NCI-H128 (cell line): ENCODE data around the gene BOLA1.
"Not testable (repeated sequence)": the region's sequence is repeated elsewhere in the genome, so short reads cannot be mapped to it uniquely, and the experiment has no call there.

ENCODE experiments used
- DNase-seq: peaks from one replicate; lab custom pipeline; 2025; ENCODE audit not compliant: unreplicated experiment; lab: John Stamatoyannopoulos, UW

The BOLA1 gene, protein sequence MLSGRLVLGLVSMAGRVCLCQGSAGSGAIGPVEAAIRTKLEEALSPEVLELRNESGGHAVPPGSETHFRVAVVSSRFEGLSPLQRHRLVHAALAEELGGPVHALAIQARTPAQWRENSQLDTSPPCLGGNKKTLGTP

GRCh38 chr1:149899460-149900284 is at the start of gene BOLA1:
Gene BOLA1 (plus strand): TSS chr1:149899568. CDS start chr1:149900060, 492 bp downstream.
- peak; percentile 94 for DNase-seq

GRCh38 chr1:149849947-149850360 is 49.4 kb upstream of the BOLA1 start:
- DNase-seq, result no peak

- DNase-seq, result not testable (repeated sequence)
Observed at GRCh38 chr1:149850732-149851345, 48.5 kb upstream of the BOLA1 start.

DNA sequence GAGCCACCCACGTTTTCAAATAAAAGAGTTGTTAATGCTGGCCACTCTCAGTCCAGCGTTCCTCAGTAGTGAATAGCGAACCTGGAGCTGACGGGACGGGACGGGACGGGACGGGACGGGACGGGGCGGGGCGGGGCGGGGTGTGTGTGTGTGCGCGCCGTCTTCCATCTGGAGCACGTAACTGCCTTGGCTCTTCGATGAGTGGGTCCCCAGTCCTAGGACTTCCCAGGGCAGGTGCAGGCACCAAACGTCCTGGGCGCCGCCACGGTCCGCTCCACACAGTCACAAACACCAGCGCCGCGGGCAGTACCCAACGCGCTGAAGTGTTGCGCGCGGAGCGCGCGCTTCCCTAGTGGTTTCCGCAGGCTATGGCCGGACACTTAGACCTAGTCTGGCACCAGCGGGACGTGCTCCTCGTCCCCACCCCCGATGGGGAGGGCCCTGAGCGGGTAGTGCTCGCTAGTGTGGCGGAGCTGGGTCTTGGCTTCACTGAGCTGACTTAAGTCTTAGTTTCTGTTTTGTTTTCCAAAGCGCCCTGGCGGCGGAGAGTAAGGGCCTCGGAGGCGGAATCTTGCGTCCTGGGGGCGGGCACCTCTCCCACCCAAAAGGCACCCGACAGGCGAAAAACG is 47.7 kb upstream of the BOLA1 start:
- DNase-seq, result not testable (repeated sequence)

- DNase-seq, result not testable (repeated sequence)
Observed at GRCh38 chr1:149852263-149852662, 47.1 kb upstream of the BOLA1 start.

GRCh38 chr1:149860271-149860670 is 39.1 kb upstream of the BOLA1 start:
- DNase-seq, result not testable (repeated sequence)

DNA sequence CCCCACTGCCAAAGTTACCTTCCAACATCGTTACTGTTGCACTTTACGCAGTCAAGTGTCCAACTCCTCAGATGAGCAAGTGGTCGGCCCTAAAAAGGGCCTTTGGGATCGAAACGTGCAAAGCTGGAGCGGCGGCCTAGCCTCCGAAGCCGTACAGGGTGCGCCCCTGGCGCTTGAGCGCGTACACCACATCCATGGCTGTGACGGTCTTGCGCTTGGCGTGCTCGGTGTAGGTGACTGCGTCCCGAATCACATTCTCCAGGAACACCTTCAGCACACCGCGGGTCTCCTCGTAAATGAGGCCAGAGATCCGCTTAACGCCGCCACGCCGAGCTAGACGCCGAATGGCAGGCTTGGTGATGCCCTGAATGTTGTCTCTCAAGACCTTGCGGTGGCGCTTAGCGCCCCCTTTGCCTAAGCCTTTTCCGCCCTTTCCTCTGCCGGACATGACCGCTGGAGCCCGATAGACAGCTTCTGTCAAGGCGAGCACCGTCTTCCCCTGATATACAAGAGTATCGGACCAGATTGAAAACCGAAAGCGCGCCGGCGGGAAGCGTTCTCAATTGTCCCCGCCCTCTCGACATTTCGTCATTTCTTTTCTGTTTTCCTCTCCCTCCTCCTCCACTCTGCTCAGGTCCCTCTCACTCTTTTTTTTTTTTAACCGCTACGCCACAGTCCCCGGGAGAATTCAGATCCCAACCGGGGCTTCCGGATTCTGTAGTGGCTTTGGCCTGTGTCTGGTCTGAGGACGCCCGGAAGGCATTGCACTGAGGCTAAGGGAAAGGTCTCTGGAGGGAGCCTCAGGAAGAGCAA is 38.5 kb upstream of the BOLA1 start:
- DNase-seq, result not testable (repeated sequence)

DNA sequence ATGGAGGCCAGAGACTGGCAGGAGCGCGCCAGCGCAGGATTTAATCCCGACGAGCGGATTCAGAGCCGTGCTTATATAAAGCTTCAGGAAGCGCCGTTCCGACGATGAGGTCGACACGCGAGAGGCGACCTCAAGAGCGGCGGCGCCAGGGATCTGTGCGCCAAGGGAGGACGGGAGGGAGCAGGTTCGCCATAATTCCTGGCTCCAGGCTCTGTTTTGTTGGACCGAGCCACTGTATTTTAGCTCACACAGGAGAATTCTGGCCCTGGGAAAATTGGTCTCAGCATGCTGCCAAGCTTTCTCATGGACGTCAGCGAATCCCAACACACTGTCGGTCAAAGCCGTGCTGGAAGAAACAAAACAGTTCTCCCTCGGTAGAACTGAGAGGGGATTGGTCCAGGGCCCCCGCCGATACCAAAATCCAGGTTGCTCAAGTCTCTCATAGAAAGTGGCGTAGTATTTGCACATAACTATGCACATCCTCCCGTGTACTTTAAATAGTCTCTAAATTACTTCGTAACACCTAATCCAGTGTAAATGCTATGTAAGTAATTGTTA is 37.8 kb upstream of the BOLA1 start:
- not testable (repeated sequence) for DNase-seq

- not testable (repeated sequence) for DNase-seq
Observed at GRCh38 chr1:149866887-149867286, 32.5 kb upstream of the BOLA1 start.

DNA sequence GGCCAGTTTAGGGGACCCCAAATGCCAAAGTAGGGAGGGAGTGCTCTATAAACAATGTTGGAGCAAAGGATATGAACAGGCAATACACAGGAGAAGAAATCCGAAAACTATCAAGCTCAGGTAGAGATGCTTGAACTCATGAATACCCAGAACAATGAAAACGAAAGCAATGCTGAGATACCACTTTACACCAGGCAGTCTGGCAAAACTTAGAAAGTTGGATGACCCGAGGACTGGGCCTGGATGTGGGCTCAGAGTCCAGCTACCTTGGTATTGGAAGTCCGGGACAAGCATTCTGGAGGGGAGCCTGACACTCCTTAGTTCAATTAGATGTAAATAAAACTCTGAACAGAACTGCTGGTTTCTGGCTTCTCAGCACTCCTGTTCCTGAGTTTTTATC is 26.3 kb upstream of the BOLA1 start:
- not testable (repeated sequence) for DNase-seq

DNA sequence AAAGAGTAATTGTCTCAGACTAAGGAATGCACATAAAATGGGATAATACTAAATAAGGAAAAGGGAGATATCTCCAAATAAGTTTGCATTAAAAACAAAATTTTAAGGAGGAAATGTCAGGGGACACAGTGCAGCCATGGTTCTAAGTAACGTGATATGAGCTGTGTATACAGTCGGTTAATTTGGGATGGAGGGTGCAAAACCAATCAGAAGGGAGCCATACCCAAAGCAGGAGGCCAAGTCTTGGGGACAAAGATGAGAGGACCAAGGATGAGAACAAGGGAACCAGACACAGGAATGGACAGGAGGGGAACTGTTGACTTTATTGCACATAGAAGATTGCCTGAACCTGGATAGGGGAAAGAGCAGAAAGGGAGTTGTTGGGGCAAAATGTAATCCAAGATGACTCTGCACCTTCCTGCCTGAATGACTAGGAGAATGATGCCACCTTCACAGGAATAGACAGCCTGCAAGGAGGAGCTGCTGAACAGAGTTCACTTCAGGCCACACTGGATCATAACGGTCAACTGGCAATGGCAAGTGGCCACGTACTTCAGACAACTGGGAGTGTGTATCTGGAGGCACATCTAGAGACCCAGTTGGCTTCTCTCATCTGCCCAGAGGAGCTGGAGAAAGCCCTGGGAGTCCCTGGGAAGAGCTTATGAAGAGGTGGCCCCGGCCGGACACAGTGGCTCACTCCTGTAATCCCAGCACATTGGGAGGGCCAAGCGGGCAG is 22.0 kb upstream of the BOLA1 start:
- no peak for DNase-seq

DNA sequence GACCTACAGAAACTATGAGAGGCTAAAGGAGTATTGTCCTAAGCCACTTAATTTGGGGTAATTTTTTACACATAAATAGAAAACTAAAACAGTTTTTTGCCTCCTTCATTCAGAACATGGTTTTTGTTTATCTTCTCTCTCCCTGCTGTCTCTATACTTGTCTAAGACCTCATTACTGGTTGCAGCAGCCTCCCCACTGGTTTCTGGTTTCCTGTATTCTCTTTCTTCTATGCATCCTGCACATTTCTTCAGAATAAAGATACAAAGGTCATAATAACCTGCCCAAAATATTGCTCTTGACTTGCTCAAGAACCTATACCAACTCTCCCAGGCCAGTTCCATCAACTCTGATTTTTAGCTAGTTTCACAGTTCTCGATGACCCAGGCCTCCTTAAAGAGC is 19.8 kb upstream of the BOLA1 start:
- DNase-seq, result no peak

DNA sequence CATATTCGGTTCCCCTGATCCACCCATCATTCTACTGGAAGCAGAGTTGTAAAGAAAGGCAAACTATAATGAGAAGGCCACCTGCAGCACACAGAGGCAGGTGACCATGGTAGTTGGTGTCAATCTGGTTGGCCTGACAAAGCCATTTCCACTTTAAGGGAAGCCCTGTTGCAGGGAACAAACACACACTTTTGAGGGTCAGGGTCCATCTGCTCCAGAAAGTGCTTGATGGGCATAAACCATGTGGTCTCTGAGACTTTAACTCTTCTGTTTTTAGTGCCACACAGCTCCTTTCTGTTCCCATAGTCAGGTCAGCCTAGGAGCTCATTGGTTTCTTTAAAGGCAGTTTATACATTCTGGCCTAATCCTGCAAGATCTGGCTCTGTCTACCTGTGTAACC is 17.5 kb upstream of the BOLA1 start:
- DNase-seq, result no peak

- DNase-seq, result no peak
Observed at GRCh38 chr1:149883598-149884247, 15.6 kb upstream of the BOLA1 start.

DNA sequence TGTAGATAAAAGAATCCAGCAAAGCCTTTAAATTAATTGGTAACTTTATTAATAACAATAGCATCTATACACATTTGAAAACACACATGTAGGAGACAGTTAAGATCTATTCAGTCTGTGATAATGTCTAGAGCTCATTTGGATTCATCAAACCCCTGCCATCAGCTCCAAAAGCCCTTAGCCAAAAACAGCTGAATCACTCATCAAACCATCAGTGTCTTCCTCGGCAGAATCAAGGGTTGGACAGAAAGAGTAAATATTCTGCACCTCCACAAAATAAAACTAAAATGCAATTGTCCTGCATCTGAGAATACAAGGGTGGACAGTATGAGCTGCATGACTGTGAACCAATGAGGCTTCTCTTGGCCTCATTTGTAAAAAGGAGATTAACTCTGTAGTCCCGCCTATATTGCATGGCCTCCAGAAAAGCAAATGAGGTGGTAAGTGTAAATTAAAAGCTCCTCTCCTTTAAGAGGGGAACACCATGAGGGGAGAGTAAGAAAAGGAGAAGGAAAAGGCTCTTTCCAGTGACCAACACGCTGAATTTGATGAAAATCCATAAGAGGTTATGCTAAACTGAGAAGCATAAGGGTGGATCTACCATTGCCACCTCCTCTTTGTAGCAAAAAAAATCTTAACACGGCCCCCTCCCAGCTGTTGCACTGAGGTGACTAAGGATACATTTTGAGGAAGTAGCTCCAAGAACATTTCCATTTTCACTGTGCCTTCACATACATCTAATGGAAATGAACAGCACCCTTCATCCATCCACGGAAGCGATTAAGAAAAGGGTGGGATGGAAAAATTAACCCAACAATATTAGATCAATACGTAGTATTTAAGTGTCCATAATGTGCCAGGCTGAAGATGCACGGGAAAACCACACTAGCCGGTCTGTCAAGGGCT is 14.7 kb upstream of the BOLA1 start:
- DNase-seq, result no peak

- DNase-seq, result peak; percentile 62
Observed at GRCh38 chr1:149885339-149886120, 13.8 kb upstream of the BOLA1 start.

- not testable (repeated sequence) for DNase-seq
Observed at GRCh38 chr1:149886121-149886395, 13.3 kb upstream of the BOLA1 start.
